H1 (cell line): Measurements from ENCODE around the gene ATXN7L3. TPM values are rescaled to one million over a fixed set of nuclear protein-coding genes. Genes with fewer than 3 reads are reported as not detected.

Experiments
- CTCF ChIA-PET: fragments of 300-600 bp; sonication (Branson Sonifier 250); formaldehyde crosslinking; loops from one replicate; lab custom pipeline; 2021; ENCODE audit not compliant: partially characterized antibody; lab: Charles Lee
- POLR2A ChIA-PET: fragments of 300-600 bp; sonication (Branson Sonifier 250); formaldehyde crosslinking; loops from one replicate; lab custom pipeline; 2021; ENCODE audit warnings: inconsistent platforms; ENCODE audit not compliant: partially characterized antibody; lab: Charles Lee
- DNase-seq, 2 experiments: peaks; one replicate each; pipeline versions ENCODE4 v3.0.0 to v3.0.0-alpha.2; 2010 to 2022; ENCODE audit warnings: low spot score in 2 of 2, low read depth in 1 of 2, mixed read lengths in 1 of 2
- FAIRE-seq: peaks from 2 replicates; lab custom pipeline; 2011; peaks lifted over from hg19 to GRCh38; lab: Jason Lieb, UNC
- H2AFZ ChIP-seq: 2 replicates; pipeline ENCODE4 v1.8.1; 2012; ENCODE audit warnings: low read length, inconsistent platforms
- H2AK5ac ChIP-seq: 2 replicates; pipeline ENCODE4 v1.6.1; 2013; ENCODE audit warnings: low read depth, low read length
- H2BK120ac ChIP-seq: replicated peaks from 2 replicates; pipeline ENCODE3; 2013; ENCODE audit warnings: low read depth, low read length, inconsistent platforms
- H2BK12ac ChIP-seq: 2 replicates; pipeline ENCODE4 v1.6.1; 2013; ENCODE audit warnings: low read depth, low read length
- H2BK15ac ChIP-seq: 2 replicates; pipeline ENCODE4 v1.6.1; 2013; ENCODE audit warnings: low read length
- H2BK20ac ChIP-seq: 2 replicates; pipeline ENCODE4 v1.6.1; 2013; ENCODE audit warnings: low read length
- H2BK5ac ChIP-seq: 2 replicates; pipeline ENCODE4 v1.6.1; 2013; ENCODE audit warnings: low read depth, low read length
- H3K14ac ChIP-seq: 2 replicates; pipeline ENCODE4 v1.6.1; 2013; ENCODE audit warnings: inconsistent platforms; ENCODE audit not compliant: insufficient read length
- H3K18ac ChIP-seq: 2 replicates; pipeline ENCODE4 v1.6.1; 2013; ENCODE audit warnings: low read length; ENCODE audit errors: extremely low read depth
- H3K23ac ChIP-seq: 2 replicates; pipeline ENCODE4 v1.6.1; 2013; ENCODE audit warnings: inconsistent platforms; ENCODE audit not compliant: insufficient read length
- H3K23me2 ChIP-seq: 2 replicates; pipeline ENCODE4 v1.6.1; 2013; ENCODE audit warnings: low read depth, low read length
- H3K27ac ChIP-seq: 2 replicates; pipeline ENCODE4 v1.6.1; 2011; ENCODE audit warnings: low read depth, low read length, inconsistent platforms
- H3K27me3 ChIP-seq, 4 experiments: replicated peaks in 1 of 4; 1 replicate in 1 of 4; 2 replicates in 3 of 4; pipeline versions ENCODE4 v1.6.1 to v1.8.1; 2011 to 2013; ENCODE audit warnings: low read length in 3 of 4, mild to moderate bottlenecking in 3 of 4, inconsistent platforms in 2 of 4, mixed read lengths in 2 of 4, moderate library complexity in 1 of 4; ENCODE audit not compliant: control insufficient read depth in 3 of 4, insufficient read depth in 3 of 4; ENCODE audit errors: extremely low read depth in 1 of 4
- H3K36me3 ChIP-seq, 4 experiments: 2 replicates each; pipeline versions ENCODE4 v1.6.1 to v1.8.1; 2011 to 2013; ENCODE audit warnings: mild to moderate bottlenecking in 4 of 4, low read length in 3 of 4, moderate library complexity in 2 of 4, control low read depth in 1 of 4, inconsistent platforms in 1 of 4; ENCODE audit not compliant: insufficient read depth in 4 of 4, control insufficient read depth in 2 of 4
- H3K4ac ChIP-seq: replicated peaks from 2 replicates; pipeline ENCODE3; 2013; ENCODE audit warnings: low read length, low read depth, mixed read lengths, inconsistent platforms; ENCODE audit not compliant: insufficient read length
- H3K4me1 ChIP-seq, 4 experiments: replicated peaks in 1 of 4; 1 replicate in 1 of 4; 2 replicates in 3 of 4; pipeline versions ENCODE4 v1.6.1 to v1.8.1; 2011 to 2013; ENCODE audit warnings: low read length in 3 of 4, inconsistent platforms in 2 of 4, mixed read lengths in 1 of 4; ENCODE audit not compliant: insufficient read depth in 4 of 4, control insufficient read depth in 3 of 4
- H3K4me2 ChIP-seq, 2 experiments: 2 replicates each; pipeline versions ENCODE4 v1.6.1 to v1.8.1; 2011 to 2013; ENCODE audit warnings: low read depth in 2 of 2, low read length in 2 of 2, control low read depth in 1 of 2, inconsistent platforms in 1 of 2, mild to moderate bottlenecking in 1 of 2; ENCODE audit not compliant: insufficient read depth in 1 of 2
- H3K4me3 ChIP-seq, 4 experiments: fragments of 200-600, 300-600 bp in 1 of 4; sonication (generic), shearing (Covaris generic), sonication (Bioruptor Twin) in 1 of 4; 2 replicates each; pipeline versions ENCODE4 v1.5.1 to v1.8.1; 2011 to 2016; ENCODE audit warnings: low read length in 4 of 4, low read depth in 3 of 4, control low read depth in 2 of 4, inconsistent platforms in 2 of 4, mild to moderate bottlenecking in 2 of 4, mixed read lengths in 1 of 4, moderate library complexity in 1 of 4; ENCODE audit not compliant: insufficient read depth in 2 of 4; ENCODE audit errors: extremely low read depth in 1 of 4
- H3K56ac ChIP-seq: replicated peaks from 2 replicates; pipeline ENCODE3; 2013; ENCODE audit warnings: low read depth, mild to moderate bottlenecking, mixed read lengths, low read length, inconsistent platforms; ENCODE audit not compliant: insufficient read length
- H3K79me1 ChIP-seq: 2 replicates; pipeline ENCODE4 v1.6.1; 2013; ENCODE audit warnings: low read depth, low read length, control low read depth
- H3K79me2 ChIP-seq, 2 experiments: 2 replicates each; pipeline versions ENCODE4 v1.6.1 to v1.8.1; 2012 to 2013; ENCODE audit warnings: low read length in 2 of 2, mild to moderate bottlenecking in 2 of 2, inconsistent platforms in 1 of 2; ENCODE audit not compliant: insufficient read depth in 2 of 2, control insufficient read depth in 1 of 2
- H3K9ac ChIP-seq, 4 experiments: replicated peaks in 1 of 4; 1 replicate in 1 of 4; 2 replicates in 3 of 4; pipeline versions ENCODE4 v1.6.1 to v1.8.1; 2011 to 2013; ENCODE audit warnings: low read depth in 3 of 4, low read length in 3 of 4, control low read depth in 2 of 4, mild to moderate bottlenecking in 2 of 4, moderate library complexity in 2 of 4, inconsistent platforms in 1 of 4; ENCODE audit errors: extremely low read depth in 1 of 4
- H3K9me3 ChIP-seq, 2 experiments: 2 replicates each; pipeline versions ENCODE4 v1.6.1 to v1.8.1; 2012 to 2013; ENCODE audit warnings: mild to moderate bottlenecking in 2 of 2, moderate library complexity in 2 of 2, control low read depth in 1 of 2, inconsistent platforms in 1 of 2, low read depth in 1 of 2, low read length in 1 of 2, mixed read lengths in 1 of 2; ENCODE audit not compliant: insufficient read depth in 2 of 2
- H4K20me1 ChIP-seq, 2 experiments: replicated peaks in 1 of 2; 2 replicates each; pipeline versions ENCODE3 to v1.8.1; 2011 to 2013; ENCODE audit warnings: inconsistent platforms in 2 of 2, low read length in 2 of 2, mild to moderate bottlenecking in 1 of 2; ENCODE audit not compliant: insufficient read depth in 2 of 2, control insufficient read depth in 1 of 2
- H4K5ac ChIP-seq: 2 replicates; pipeline ENCODE4 v1.6.1; 2013; ENCODE audit warnings: low read length, low read depth, mixed read lengths, inconsistent platforms; ENCODE audit not compliant: insufficient read length
- H4K8ac ChIP-seq: 2 replicates; pipeline ENCODE4 v1.8.0; 2013; ENCODE audit warnings: mild to moderate bottlenecking, moderate library complexity, low read length, inconsistent platforms; ENCODE audit not compliant: insufficient read depth; ENCODE audit errors: extremely low read depth
- H4K91ac ChIP-seq: replicated peaks from 2 replicates; pipeline ENCODE3; 2013; ENCODE audit warnings: low read length, mixed read lengths, inconsistent platforms; ENCODE audit not compliant: insufficient read length
- ASH2L ChIP-seq: fragments of 200-600, 300-600 bp; sonication (generic); IDR thresholded peaks from one replicate; pipeline ENCODE4 v1.7.1; 2017; ENCODE audit warnings: low read length
- BCL11A ChIP-seq, 2 experiments: IDR thresholded peaks; one replicate each; pipeline ENCODE4 v1.6.1; 2011; ENCODE audit warnings: low read depth in 2 of 2, low read length in 2 of 2, mild to moderate bottlenecking in 2 of 2
- BRCA1 ChIP-seq: IDR thresholded peaks from 2 replicates; pipeline ENCODE4 v1.6.1; 2012; ENCODE audit warnings: low read depth, low read length, improper control_type of control experiment
- CREB1 ChIP-seq: IDR thresholded peaks from 2 replicates; pipeline ENCODE4 v1.6.1; 2012; ENCODE audit warnings: inconsistent platforms
- GTF2F1 ChIP-seq: IDR thresholded peaks from 2 replicates; pipeline ENCODE4 v1.6.1; 2012; ENCODE audit warnings: low read depth, low read length, improper control_type of control experiment, borderline replicate concordance
- HDAC6 ChIP-seq: IDR thresholded peaks from one replicate; pipeline ENCODE4 v1.7.1; 2012; ENCODE audit warnings: low read depth, mild to moderate bottlenecking, inconsistent platforms, low read length, moderate library complexity
- JUN ChIP-seq: IDR thresholded peaks from 2 replicates; pipeline ENCODE4 v1.6.1; 2011; ENCODE audit warnings: low read depth, mild to moderate bottlenecking, improper control_type of control experiment, low read length
- POLR2AphosphoS5 ChIP-seq: IDR thresholded peaks from 2 replicates; pipeline ENCODE4 v1.6.1; 2011; ENCODE audit warnings: low read depth, low read length
- POU5F1 ChIP-seq: IDR thresholded peaks from 2 replicates; pipeline ENCODE4 v1.6.1; 2011; ENCODE audit warnings: low read depth, mild to moderate bottlenecking, low read length, moderate library complexity
- RBBP5 ChIP-seq: IDR thresholded peaks from 2 replicates; pipeline ENCODE4 v1.7.1; 2012; ENCODE audit warnings: low read depth, mild to moderate bottlenecking, inconsistent platforms, low read length, moderate library complexity, borderline replicate concordance
- RFX5 ChIP-seq: IDR thresholded peaks from 2 replicates; pipeline ENCODE4 v1.6.1; 2011; ENCODE audit warnings: low read depth, low read length, improper control_type of control experiment, borderline replicate concordance
- SP4 ChIP-seq: IDR thresholded peaks from 2 replicates; pipeline ENCODE4 v1.6.1; 2012; ENCODE audit warnings: low read length, inconsistent platforms
- SUZ12 ChIP-seq: fragments of 200-600 bp; sonication (generic); IDR thresholded peaks from 2 replicates; pipeline ENCODE4 v1.6.1; 2012; ENCODE audit warnings: mild to moderate bottlenecking, inconsistent platforms, low read length, moderate library complexity, mixed read lengths
- TAF1 ChIP-seq: IDR thresholded peaks from 2 replicates; pipeline ENCODE4 v1.6.1; 2011; ENCODE audit warnings: mild to moderate bottlenecking, low read depth, low read length
- WGBS, 2 experiments: shearing (Covaris generic) in 1 of 2; methylation state at CpG; one replicate each; pipeline versions ENCODE4 v1.1.6 to v1.1.7; 2013 to 2015; ENCODE audit warnings: low lambda C conversion rate in 2 of 2, mixed read lengths in 2 of 2, inconsistent platforms in 1 of 2, low coverage in 1 of 2, missing lambda C conversion rate in 1 of 2; ENCODE audit not compliant: insufficient replicate concordance in 2 of 2, insufficient coverage in 1 of 2, insufficient read length in 1 of 2; ENCODE audit errors: extremely low coverage in 1 of 2, missing lambda C conversion rate in 1 of 2; 5-methylcytosine and 5-hydroxymethylcytosine counted together
- polyA plus RNA-seq, 7 experiments: library from polyadenylated mRNA; depleted of rRNA in 3 of 7; stranded (reverse) in 5 of 7; unstranded in 2 of 7; fragments of >200 nt in 5 of 7; fragments of 200-250 nt in 2 of 7; gene quantifications; 1 replicate in 5 of 7; 2 replicates in 1 of 7; 4 replicates in 1 of 7; pipeline versions ENCODE4 v1.2.1 to v1.2.3, GENCODE V29; 2011 to 2013; ENCODE audit warnings: missing spikeins in 2 of 7, mixed read lengths in 2 of 7
- total RNA-seq: library from RNA; stranded (reverse); fragmentation: NEBNext Ultra II Directional; extraction: Animal tissue kit (Norgen Biotek cat#: 25700); gene quantifications from 2 replicates; pipeline ENCODE4 v1.2.1, GENCODE V29; 2021

ATXN7L3 gene
- total and polyA plus RNA-seq, 2 of the 8 experiments (the other 6 are each of a cell fraction or from before 2014, with no cell fraction given) = 53.7 to 103 TPM

DNA sequence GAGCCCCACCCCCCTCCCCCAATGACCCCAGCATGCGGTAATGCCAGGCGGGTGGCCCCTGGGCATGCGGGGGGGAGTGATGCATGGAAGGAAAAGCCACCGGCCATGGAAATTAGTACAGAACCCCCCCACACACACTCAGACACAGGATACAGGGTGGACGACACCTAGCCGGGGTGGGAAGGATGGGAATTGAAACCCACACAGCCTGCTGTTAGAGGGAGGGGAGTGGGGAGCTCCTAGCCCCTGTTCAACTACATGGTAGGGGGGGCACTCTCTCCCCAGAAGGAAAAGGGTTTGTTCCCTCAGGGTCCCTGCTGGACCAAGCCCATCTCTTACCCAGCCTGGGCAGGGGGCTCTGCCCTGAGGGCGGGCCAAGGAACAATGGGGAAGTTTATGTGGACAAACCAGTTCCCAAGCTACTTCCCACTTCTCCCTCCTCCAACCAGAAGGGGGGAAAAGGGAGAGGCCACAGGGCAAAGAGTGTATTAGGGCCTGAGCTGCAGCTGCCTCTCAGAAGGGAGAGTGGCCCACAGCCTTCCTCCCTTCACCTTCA, 7.7 kb downstream of the ATXN7L3 start:
- H3K14ac ChIP-seq = no peak overlapping the region
- H3K27ac ChIP-seq = no peak overlapping the region
- H2AFZ ChIP-seq = no peak overlapping the region
- no peak overlapping the region for H4K91ac ChIP-seq
- 0 out of 2 replicates have a peak overlapping the region, but pooled peaks have one; percentile 3 for H2BK5ac ChIP-seq
- WGBS, 2 experiments = 67% methylated on average over 3 of the region's 7 CpGs; no CpG with 5 or more reads in 1 of the 2 experiments
- H3K56ac ChIP-seq = no peak overlapping the region
- peak overlapping the region; percentile 37 to 46; a peak in 3 of 4 replicates for H3K4me2 ChIP-seq
- H2BK20ac ChIP-seq = no peak overlapping the region
- H3K9me3 ChIP-seq = no peaks in the 10 kb centered on the region
- FAIRE-seq (peak; percentile 55), DNase-seq (peak; percentile 44 to 69)
- H3K23ac ChIP-seq = no peak overlapping the region
- H2BK15ac ChIP-seq = no peak overlapping the region
- POLR2A ChIA-PET = interaction anchor here (0.7 to 4.4 kb wide), 16 partner anchors 12 to 178 kb away, joined by 3 to 16 read pairs (median 4); partner anchors contain the start of genes GRN and SLC25A39
- peaks cover 22 to 44% (median 28%) of the 10 kb centered on the region in 4 experiments for H3K36me3 ChIP-seq
- no peaks in the 10 kb centered on the region for H3K23me2 ChIP-seq
- no peak overlapping the region for H2BK12ac ChIP-seq
- peaks cover 0 to 16% of the 10 kb centered on the region in 2 experiments; a peak in 1 of 4 replicates for H3K79me2 ChIP-seq
- no peak overlapping the region for H2BK120ac ChIP-seq
- no peak overlapping the region for H2AK5ac ChIP-seq
- CTCF ChIA-PET = interaction anchor here (0.6 to 2.2 kb wide), 8 partner anchors 12 to 171 kb away, joined by 3 to 8 read pairs (median 4); partner anchors contain the start of gene FAM171A2
- no peak overlapping the region; a peak in 1 of 7 replicates for H3K9ac ChIP-seq
- no peak overlapping the region for H4K5ac ChIP-seq
- no peak overlapping the region for H3K4ac ChIP-seq
- no peak overlapping the region; the same call in 1 of the 2 replicates for H3K18ac ChIP-seq
- H3K4me3 ChIP-seq = peak overlapping the region in 3 of 4 experiments; percentile 23 to 28 (median 28); a peak in 3 of 8 replicates
- H3K79me1 ChIP-seq = no peaks in the 10 kb centered on the region; the same call in none of the 2 replicates
- H3K4me1 ChIP-seq = peaks cover 0 to 12% (median 9%) of the 10 kb centered on the region in 4 experiments; a peak in 6 of 7 replicates
- H4K20me1 ChIP-seq = peaks cover 0 to 14% of the 10 kb centered on the region in 2 experiments
- no peaks in the 10 kb centered on the region for H3K27me3 ChIP-seq
- no peak overlapping the region; the same call in 1 of the 2 replicates for H4K8ac ChIP-seq
- TF ChIP-seq SP4 = no peak
- TF ChIP-seq POLR2AphosphoS5 = peak; percentile 72
- no peak for TF ChIP-seq ASH2L
- no peak for TF ChIP-seq POU5F1
- no peak for TF ChIP-seq HDAC6
- TF ChIP-seq BRCA1 = no peak
- no peak for TF ChIP-seq RBBP5
- TF ChIP-seq CREB1 = 0 out of 2 replicates have a peak, but pooled peaks have one; percentile 7
- no peak for TF ChIP-seq BCL11A (IDR thresholded peaks at IDR 0.05; ENCODE audit: low read depth in 2 of 2, low read length in 2 of 2)
- no peak for TF ChIP-seq GTF2F1
- no peak for TF ChIP-seq SUZ12
- no peak for TF ChIP-seq JUN
- no peak for TF ChIP-seq RFX5
- TF ChIP-seq TAF1 = peak; percentile 38; the same call in 1 of the 2 replicates
